HG02798 (cell line): ENCODE results near the gene BBOX1.
"Not testable (repeated sequence)": the region's sequence is repeated elsewhere in the genome, so short reads cannot be mapped to it uniquely, and the experiment has no call there.

Experiments
- ATAC-seq: cut with Tn5 transposase; IDR thresholded peaks from one replicate; pipeline ENCODE4 v1.9.1; 2021; ENCODE audit warnings: mild to moderate bottlenecking; ENCODE audit not compliant: unreplicated experiment, poor library complexity

BBOX1 gene

DNA sequence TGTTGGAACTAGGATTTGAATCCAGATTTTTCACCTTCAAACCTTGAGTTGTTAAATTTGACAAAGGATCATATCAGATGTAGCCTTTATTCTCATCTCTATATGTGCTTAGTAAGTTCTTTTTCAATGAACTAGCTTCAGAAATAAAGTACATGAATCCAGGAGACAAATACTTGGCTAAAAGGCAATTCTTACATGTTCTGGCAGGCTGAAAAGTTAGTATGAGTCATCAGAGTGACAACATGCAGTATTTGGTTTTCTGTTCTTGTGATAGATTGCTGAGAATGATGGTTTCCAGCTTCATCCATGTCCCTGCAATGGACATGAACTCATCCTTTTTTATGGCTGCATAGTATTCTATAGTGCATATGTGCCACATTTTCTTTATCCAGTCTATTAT is 40.4 kb downstream of the BBOX1 start:
- no peak for ATAC-seq

DNA sequence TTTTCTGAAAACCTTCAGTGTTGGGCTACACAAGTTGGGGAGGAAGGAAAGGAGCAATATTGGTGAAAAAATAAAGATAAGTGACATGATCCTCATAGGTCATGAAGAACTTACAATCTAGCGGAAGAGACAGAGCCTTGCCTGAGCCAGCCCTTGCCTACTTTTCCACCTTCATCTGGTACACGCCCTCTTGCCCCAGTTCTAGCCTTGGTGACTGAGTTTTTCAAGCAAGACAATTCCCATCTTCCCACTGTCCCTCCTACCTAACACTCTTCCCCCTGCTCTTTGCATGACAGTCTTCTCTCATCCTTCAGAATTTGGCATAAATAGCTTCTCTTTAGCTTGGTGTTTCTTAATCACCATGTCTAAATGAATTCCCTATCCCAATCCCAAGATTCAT is 42.6 kb downstream of the BBOX1 start:
- ATAC-seq = no peak

DNA sequence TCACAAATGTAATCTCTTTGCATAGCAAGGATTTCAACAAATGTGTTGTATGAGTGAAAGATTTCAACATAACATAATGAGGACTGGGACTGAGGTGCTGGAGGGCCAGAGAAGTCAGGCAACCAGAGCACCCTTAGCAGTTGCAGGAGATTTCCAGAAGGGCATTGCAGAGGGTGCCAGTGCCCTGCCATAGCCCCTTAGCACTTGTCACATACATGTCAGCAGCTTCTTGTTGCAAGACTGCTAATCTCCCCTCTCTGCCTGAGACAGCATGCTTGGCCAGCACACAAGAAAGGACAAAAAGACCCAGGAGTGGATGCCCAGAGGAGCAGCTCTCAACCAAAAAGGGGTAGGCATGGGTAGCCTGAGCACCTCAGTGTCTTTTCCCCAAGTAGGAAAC is 43.2 kb downstream of the BBOX1 start:
- no peak for ATAC-seq

DNA sequence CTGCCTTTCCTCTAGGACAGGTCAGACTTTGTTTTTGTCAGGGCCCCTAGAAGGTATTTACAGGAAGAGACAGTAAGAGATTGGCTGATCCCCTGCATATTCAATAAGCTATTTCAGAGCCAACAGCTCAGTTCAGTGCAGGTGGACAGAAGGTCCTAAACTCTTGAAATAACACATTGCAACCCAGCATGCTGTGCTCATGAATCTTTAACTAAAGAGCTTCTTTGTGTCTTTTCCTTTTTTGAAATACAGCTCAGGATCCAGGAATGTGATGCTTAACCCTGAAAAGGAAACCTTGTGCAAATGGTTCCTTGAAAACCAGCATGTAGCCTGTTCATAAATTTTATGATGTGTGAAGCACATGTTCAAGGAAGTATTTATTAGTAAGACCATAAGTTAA is 43.9 kb downstream of the BBOX1 start:
- no peak for ATAC-seq

DNA sequence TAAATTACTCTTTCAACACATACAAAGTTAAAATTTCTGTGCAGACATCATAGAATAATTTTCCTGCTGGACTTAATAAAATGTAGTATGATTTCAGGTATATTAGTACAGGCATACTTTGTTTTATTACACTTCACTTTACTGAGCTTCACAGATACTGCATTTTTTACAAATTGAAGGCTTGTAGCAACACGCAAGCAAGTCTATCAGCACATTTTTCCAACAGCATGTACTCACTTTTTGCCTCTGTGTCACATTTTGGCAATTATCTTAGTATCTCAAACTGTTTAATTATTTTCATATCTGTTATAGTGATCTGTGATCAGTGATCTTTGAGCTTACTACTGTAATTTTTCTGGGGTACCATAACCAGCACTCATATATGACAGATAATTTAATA is 44.5 kb downstream of the BBOX1 start:
- ATAC-seq = no peak

DNA sequence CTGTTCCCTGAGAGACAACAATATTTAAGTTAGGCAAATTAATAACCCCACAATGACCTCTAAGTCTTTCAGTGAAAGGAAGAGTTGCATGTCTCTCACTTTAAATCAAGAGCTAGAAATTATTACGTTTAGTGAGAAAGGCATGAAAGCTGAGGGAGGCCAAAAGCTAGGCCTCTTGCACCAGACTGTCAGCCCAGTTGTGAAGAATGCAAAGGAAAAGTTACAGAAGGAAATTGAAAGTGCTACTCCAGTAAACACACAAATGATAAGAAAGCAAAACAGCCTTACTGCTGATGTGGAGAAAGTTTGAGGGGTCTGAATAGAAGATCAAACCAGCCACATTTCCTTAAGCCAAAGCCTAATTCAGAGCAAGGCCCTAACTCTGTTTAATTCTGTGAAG is 45.0 kb downstream of the BBOX1 start:
- ATAC-seq = no peak

DNA sequence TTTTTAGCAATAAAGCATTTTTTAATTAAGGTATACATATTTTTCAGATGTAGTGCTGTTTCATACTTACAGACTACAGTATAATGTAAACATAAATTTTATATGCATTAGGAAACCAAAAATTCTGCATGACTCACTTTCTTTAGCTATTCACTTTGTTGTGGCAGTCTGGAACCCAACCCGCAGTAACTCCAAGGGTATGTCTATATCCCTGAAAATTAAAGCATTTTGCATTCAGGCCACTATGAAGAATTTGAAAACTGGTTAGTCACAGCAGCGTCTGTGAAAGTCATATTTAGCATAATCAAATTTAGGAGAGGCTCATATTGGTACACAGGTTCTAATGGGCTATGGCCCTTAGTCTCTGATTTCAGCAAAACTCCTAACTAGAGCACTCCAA is 46.8 kb downstream of the BBOX1 start:
- no peak for ATAC-seq

DNA sequence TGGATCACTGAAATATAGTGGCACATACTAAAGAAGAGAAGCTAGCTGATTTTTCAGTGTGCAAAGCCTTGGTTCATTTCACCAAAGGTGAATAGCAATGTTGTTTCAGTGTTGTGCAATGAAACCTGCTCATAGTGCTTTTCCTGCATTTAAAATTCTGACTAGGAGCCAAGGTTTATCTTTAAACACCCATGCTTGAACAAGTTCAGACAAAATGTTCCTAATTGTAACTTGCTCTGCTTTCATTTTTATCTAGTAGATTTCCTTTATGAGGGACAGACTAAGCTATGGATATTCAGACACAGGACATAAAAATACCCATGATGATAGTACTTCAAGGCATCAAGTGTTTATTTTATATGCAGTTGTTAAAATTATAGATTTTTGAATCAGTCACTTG is 47.7 kb downstream of the BBOX1 start:
- ATAC-seq = no peak

DNA sequence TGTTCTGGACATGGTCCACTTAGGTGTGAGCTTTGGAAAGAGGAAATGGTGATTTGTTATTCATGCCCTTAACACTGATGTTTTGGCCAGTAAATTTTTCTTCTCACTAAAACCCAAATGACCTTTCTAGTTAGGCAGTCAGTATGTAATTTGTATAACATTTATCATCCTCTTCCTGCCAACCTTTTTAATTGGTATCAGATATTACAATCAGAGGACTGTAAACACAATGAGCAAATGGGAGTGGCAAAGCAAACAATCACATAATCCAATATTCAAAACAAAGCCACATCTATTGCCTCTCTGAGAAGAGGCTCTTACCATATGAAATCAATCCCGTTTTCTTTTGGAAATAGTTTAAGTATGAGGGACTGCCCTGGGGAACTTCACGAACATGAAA is 49.1 kb downstream of the BBOX1 start:
- ATAC-seq = no peak

DNA sequence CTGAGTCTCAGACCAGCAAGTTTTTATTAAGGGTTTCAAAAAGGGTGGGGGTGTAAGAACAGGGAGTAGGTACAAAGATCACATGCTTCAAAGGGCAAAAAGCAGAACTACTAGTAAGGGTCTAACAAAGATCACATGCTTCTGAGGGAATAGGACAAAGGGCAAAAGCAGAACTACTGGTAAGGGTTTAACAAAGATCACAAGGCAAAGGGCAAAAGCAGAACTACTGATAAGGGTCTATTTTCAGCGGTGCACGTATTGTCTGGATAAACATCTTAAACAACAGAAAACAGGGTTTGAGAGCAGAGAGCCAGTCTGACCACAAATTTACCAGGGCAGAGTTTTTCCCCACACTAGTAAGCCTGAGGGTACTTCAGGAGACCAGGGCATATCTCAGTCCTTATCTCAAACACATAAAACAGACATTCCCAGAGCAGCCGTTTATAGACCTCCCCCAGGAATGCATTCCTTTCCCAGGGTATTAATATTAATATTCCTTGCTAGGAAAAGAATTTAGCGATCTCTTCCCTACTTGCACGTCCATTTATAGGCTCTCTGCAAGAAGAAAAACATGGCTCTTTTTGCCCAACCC is 49.8 kb downstream of the BBOX1 start:
- ATAC-seq = not testable (repeated sequence)

DNA sequence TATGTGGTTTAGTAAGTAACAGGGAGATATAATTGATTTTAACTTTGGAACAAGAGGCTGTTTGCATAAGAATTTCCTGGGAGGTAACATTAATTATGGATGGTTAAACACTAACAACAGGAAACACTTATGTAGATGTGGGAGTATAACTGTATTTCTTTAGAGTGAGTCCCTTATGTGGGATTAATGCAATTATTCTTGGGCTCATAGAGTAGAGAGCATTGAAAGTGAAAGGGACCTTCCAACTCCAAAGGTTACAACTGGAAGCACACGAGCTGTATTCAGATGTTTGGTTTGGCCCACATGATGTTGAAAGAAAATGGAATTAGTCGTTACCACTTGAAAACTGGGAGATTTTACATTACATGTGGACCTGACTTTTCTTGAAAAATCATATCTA is 53.5 kb downstream of the BBOX1 start:
- no peak for ATAC-seq

DNA sequence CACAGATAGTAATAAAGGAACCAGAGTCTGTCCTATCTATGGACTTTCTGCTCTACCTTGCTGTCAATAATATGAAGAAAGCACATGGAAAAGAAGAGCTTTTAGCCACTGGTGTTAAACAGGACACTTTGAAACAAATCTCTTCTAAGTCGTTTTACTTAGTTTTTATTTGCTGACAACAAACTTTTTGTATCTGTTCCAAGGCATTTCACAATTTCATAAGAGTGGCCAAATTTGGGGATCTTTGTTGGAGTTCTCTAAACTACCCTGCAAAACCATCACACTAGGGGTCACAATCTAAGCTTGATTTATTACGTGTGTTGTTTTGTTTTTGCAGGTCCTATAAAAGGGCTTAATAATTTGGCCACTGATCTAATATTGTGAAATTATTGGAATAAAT is 54.4 kb downstream of the BBOX1 start:
- ATAC-seq = no peak

DNA sequence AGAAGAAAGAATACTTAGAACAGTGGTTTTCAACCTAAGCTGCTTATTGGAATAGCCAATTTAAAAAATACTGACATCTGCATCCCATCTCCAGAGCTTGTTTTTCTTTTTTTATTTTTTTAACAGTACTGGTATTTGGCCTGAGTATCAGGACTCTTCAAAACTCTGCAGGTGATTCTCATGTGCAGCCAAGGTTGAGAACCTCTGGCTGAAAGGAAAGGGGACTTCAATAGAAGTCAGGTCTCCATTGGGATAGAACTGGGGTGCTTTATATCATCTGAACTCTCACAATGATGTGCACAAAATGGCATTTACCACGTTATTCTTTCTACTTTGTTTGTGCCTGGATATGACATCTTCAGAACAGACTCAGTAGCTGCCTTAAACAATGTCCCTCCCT is 55.3 kb downstream of the BBOX1 start:
- no peak for ATAC-seq

DNA sequence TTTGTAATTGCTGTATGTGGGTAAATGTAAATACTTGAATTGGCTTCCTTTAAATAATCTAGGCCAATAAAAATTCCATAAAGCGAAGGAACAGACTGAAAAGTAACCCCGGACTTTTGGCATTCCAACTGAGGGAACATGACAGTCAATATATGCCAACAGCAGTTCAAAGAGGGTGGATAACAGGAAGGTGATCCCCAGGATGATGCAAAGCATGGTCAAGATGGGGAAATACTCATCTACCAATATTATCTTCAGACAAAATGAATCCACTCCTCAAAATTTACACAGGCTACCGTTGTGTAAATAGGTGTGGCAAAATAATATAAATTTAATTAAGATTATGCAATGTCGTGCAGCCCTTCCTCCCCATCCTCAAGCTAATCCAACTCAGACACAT is 56.9 kb downstream of the BBOX1 start:
- no peak for ATAC-seq

DNA sequence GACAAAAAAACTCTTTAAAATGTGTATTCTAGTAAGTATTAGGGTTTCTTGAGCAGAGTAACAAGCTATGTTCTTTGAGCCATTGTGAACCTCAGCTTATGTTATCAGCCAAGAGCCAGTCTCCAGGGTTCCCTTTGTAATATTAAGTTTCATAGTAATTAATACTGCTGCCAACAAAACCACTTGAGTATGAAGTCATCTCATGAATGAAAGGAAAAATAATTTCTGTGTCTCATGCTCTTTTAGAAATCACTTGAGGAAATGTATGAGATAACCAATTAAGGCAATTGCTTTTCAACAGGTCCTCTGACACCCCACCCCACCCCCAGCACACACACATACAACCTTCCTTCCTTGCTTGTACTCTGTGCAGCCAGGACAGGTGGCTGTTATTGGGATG is 59.9 kb downstream of the BBOX1 start:
- ATAC-seq = no peak

DNA sequence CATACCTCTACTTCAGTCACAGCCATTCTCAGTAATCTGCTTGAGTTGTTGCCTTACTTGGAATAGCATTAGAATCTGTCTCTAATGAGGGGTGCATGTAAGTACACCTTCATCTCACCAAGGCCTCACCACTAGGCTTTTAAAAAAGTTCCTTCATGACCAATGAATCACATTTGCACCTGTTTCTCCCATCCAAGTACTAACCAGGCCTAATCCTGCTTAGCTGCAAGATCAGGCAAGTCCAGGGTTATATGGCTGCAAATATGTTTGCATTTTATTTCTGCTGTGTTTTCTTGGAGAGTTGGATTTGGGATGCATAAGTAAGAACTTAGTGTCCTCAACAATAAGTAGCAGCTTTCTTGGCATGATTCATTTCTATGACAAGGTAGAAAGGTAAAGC is 66.9 kb downstream of the BBOX1 start:
- ATAC-seq = no peak

DNA sequence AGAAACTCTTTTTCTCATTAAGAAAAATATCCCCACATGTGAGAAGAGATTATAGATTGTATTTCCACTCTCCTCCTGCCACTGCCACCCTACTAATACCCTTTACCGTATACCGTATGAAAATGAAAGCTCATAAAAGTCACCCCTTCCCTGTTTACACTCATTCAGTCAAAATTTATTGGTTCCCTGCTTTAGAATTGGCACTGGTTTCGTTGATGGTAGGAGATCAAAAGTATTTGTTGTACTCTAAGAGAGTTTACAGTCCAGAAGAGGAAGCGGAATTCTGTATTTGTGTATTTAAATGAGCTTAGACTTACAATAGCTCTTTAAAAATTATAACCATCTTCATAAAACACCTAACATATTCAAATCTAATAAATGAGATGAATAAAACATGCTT is 68.2 kb downstream of the BBOX1 start:
- ATAC-seq = no peak

DNA sequence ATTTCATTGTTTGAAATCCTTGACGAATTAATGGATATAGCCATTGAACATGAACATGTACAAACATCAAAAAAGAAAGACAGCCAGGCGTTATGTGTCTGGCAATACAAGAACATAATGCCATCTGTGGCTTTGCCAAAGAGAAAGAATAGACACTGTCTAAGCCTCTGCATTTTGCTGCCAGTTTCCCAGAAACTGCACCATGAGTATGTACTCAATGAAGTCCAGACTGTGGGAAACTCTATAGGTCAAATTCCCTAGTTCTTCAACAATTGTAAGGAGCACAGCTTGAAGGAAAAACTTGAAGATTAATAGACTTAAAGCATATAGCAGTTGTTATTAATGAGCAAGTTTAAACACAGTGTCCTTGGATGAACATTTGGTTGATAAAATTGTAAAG is 71.3 kb downstream of the BBOX1 start:
- ATAC-seq = no peak

DNA sequence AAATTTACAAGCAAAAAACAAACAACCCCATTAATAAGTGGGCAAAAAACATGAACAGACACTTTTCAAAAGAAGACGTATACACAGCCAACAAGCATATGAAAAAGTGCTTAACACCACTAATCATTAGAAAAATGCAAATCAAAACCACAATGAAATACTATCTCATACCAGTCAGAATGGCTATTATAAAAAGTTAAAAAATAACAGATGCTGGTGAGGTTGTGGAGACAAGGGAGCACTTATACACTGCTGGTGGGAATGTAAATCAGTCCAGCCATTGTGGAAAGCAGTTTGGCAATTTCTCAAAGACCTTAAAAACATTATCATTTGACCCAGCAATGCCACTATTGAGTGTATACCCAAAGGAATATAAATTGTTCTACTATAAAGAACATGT is 72.3 kb downstream of the BBOX1 start:
- no peak for ATAC-seq

DNA sequence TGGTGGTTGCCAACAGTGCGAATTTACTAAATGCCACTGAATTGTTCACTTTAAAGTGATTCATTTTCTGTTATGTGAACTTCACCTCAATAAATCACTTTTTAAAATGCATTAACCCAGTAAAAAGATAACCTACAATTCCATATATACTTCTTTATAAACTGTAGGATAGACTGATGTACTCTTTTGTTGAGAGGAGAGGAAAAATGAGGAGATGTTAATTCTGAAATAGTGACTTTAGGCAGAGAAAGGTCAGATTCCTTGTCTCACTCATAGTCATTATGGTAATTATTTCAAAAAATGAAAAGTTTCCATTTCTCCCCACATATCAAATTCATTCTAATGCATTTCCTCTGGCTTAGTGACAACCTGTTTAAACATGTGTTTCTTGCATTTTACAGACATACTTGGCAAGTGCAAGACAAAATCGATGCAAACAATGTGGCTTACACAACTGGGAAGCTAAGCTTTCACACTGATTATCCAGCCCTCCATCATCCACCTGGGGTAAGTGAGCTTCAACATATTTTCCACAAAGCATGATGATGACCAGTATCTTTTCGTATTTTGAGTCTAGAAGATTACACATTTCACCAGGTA is 74.5 kb downstream of the BBOX1 start:
- no peak for ATAC-seq

DNA sequence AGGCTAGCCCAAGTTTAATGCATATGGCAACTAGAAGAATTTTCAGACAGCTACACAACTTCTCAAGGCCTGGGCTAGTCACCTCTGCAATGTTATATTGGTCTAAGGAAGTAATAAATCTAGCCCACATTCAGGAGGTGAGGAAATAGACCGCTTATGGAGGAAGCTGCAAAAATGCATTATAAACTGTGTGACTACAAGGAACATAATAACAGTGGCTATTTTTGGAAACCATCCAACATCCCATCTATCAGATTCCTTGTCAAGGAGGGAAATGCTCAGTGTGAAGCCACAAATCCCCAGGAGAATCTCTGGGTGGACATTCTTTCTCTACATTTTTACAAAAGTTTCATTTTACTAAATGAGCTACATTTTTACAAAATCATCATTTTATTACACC is 76.1 kb downstream of the BBOX1 start:
- no peak for ATAC-seq

DNA sequence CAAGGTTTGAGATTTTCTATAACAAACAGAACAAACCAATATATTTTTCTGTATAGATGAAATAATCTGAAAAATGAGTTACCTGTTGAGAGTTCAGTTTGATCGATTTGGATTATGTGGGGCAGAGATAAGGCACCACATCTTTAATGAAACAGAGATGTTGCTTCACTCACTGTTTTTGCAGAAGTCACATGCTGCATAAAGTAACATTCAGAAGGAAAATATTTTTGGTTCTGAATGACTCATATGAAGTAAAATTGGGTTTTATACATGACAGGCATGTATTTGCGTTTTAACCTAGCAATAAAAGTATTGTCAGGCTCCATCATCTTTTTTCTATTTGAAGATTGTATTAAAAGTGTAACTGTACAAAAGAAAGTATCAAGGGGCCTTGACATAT is 77.8 kb downstream of the BBOX1 start:
- no peak for ATAC-seq

DNA sequence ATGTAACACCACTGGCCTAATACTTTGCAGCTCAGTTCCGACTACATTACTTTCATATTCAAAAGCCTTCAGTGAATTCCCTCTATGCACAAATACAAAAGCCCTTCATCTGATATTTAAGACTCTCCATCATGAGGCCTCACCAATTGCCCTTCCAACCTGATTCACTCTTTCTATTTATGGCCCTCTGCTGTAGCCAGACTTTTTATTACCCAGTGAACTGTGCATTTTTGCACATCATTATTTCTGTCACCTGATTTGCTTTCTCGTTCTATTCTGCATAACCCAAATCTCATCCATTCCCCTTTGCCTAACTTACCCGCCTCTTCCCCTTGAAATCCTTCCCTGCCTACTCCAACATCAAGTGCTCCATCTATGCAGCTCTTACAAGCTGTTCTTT is 78.3 kb downstream of the BBOX1 start:
- ATAC-seq = no peak
